Measurements from ENCODE around the gene CBX7.

DNA sequence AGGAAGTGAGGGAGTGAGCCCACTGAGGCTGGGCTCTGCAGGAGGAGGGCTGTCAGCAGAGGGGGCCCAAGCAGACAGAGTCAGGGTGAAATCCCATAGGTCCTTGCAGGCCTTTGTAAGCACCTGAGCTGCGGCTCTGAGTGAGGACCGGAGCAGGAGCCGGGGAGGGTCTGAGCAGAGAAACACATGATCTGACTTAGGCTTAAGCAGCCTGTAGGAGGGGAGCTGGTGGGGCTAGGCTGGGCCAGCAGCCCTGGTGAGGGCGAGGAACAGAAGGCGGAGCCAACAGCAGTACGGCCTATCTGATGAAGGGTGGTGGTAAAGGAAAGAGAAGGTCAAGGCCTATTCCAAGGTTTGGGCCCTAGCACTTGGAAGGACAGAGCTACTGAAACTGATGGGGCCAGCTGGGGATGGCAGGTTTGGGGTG, 26.9 kb upstream of the CBX7 start:
- TF ChIP-seq, protein P1, sequence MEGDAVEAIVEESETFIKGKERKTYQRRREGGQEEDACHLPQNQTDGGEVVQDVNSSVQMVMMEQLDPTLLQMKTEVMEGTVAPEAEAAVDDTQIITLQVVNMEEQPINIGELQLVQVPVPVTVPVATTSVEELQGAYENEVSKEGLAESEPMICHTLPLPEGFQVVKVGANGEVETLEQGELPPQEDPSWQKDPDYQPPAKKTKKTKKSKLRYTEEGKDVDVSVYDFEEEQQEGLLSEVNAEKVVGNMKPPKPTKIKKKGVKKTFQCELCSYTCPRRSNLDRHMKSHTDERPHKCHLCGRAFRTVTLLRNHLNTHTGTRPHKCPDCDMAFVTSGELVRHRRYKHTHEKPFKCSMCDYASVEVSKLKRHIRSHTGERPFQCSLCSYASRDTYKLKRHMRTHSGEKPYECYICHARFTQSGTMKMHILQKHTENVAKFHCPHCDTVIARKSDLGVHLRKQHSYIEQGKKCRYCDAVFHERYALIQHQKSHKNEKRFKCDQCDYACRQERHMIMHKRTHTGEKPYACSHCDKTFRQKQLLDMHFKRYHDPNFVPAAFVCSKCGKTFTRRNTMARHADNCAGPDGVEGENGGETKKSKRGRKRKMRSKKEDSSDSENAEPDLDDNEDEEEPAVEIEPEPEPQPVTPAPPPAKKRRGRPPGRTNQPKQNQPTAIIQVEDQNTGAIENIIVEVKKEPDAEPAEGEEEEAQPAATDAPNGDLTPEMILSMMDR (IDR thresholded peaks at IDR 0.05) = no peak
- TF ChIP-seq POLR2A (IDR thresholded peaks at IDR 0.05; ENCODE audit: low read depth) (no peak), POLR2AphosphoS5 (IDR thresholded peaks at IDR 0.05) (no peak), EP300 (IDR thresholded peaks at IDR 0.05) (no peak)
